H1 (cell line): ENCODE results near the gene MAGI1.

Experiments
- CEBPB ChIP-seq: IDR thresholded peaks from 2 replicates; pipeline ENCODE4 v1.6.1; 2012; ENCODE audit warnings: low read depth, low read length
- E2F6 ChIP-seq: IDR thresholded peaks from 2 replicates; pipeline ENCODE4 v1.6.1; 2012; ENCODE audit warnings: inconsistent platforms
- RXRA ChIP-seq: IDR thresholded peaks from 2 replicates; pipeline ENCODE4 v1.6.1; 2011; ENCODE audit warnings: low read depth, mild to moderate bottlenecking, low read length, moderate library complexity; ENCODE audit not compliant: insufficient read depth
- SP4 ChIP-seq: IDR thresholded peaks from 2 replicates; pipeline ENCODE4 v1.6.1; 2012; ENCODE audit warnings: low read length, inconsistent platforms

- TF ChIP-seq SP4: no peak
- no peak for TF ChIP-seq E2F6
- TF ChIP-seq CEBPB: no peak
- TF ChIP-seq RXRA: no peak
These were observed 588.8 kb downstream of the MAGI1 start for GRCh38 chr3:65449841-65450428.
